Ishikawa (cell line): ENCODE measurements around the gene MGMT.

Experiments used
- CREB1 ChIP-seq: IDR thresholded peaks from 2 replicates; pipeline ENCODE4 v1.6.1; 2012; ENCODE audit warnings: low read depth
- EP300 ChIP-seq: IDR thresholded peaks from 2 replicates; pipeline ENCODE4 v1.6.1; 2012; ENCODE audit warnings: borderline replicate concordance
- FOXM1 ChIP-seq: IDR thresholded peaks from 2 replicates; pipeline ENCODE4 v1.6.1; 2012; ENCODE audit warnings: low read depth, borderline replicate concordance
- MAX ChIP-seq: IDR thresholded peaks from 2 replicates; pipeline ENCODE4 v1.6.1; 2012
- RAD21 ChIP-seq: IDR thresholded peaks from 2 replicates; pipeline ENCODE4 v1.6.1; 2012; ENCODE audit warnings: low read depth
- REST ChIP-seq: IDR thresholded peaks from 2 replicates; pipeline ENCODE4 v1.6.1; 2012; ENCODE audit warnings: low read depth, mild to moderate bottlenecking
- TAF1 ChIP-seq: IDR thresholded peaks from 2 replicates; pipeline ENCODE4 v1.6.1; 2012; ENCODE audit warnings: low read depth, mild to moderate bottlenecking
- TCF12 ChIP-seq: IDR thresholded peaks from 2 replicates; pipeline ENCODE4 v1.6.1; 2012; ENCODE audit warnings: low read depth
- TEAD4 ChIP-seq: IDR thresholded peaks from 2 replicates; pipeline ENCODE4 v1.6.1; 2012
- USF1 ChIP-seq: IDR thresholded peaks from 2 replicates; pipeline ENCODE4 v1.6.1; 2012
- YY1 ChIP-seq: IDR thresholded peaks from 2 replicates; pipeline ENCODE4 v1.6.1; 2012; ENCODE audit warnings: low read depth
- ZBTB7A ChIP-seq: IDR thresholded peaks from 2 replicates; pipeline ENCODE4 v1.6.1; 2012; ENCODE audit warnings: low read depth

- no peak for TF ChIP-seq RAD21
- no peak for TF ChIP-seq YY1
- TF ChIP-seq ZBTB7A = no peak
- TF ChIP-seq MAX = no peak
- TF ChIP-seq FOXM1 = no peak
- no peak for TF ChIP-seq TCF12
- no peak for TF ChIP-seq REST
- TF ChIP-seq TAF1 = no peak
- TF ChIP-seq CREB1 = no peak
- no peak for TF ChIP-seq EP300
- TF ChIP-seq TEAD4 = no peak
- no peak for TF ChIP-seq USF1
These were observed 275.9 kb downstream of the MGMT start for GRCh38 chr10:129742742-129743550.
